Gastroesophageal sphincter (tissue), 4 donors: Measurements from ENCODE around the gene MAP7. TPM values are rescaled to one million over a fixed set of nuclear protein-coding genes. Genes with fewer than 3 reads are reported as not detected.
"Not testable (repeated sequence)": the region's sequence is repeated elsewhere in the genome, so short reads cannot be mapped to it uniquely, and the experiment has no call there.

Source experiments
- ATAC-seq: fragments of 150-250 bp; one replicate; pipeline ENCODE4 v1.9.1; 2016; ENCODE audit warnings: mild to moderate bottlenecking, moderate library complexity
- H3K27ac ChIP-seq, 4 donors: fragments of 200-600 bp; sonication (generic) in 3 of 4; 1 replicate in 3 of 4; 2 replicates in 1 of 4; pipeline ENCODE4 v1.5.1; 2016 to 2019
- H3K27me3 ChIP-seq: fragments of 200-600 bp; sonication (generic); one replicate; pipeline ENCODE4 v1.5.1; 2019
- H3K36me3 ChIP-seq, 2 donors: fragments of 200-600 bp; sonication (generic); one replicate each; pipeline ENCODE4 v1.5.1; 2019; ENCODE audit warnings: control low read depth in 1 of 2
- H3K4me1 ChIP-seq, 3 donors: fragments of 200-600 bp; sonication (generic); 1 replicate in 2 of 3; 2 replicates in 1 of 3; pipeline ENCODE4 v1.5.1; 2016 to 2019; ENCODE audit warnings: control low read depth in 2 of 3
- H3K4me3 ChIP-seq, 2 donors: fragments of 200-600 bp; sonication (generic); one replicate each; pipeline ENCODE4 v1.5.1; 2019; ENCODE audit warnings: mild to moderate bottlenecking in 1 of 2, moderate library complexity in 1 of 2
- H3K9me3 ChIP-seq, 3 donors: fragments of 200-600 bp; sonication (generic); one replicate each; pipeline ENCODE4 v1.5.1; 2017 to 2019; ENCODE audit warnings: control low read depth in 2 of 3
- EP300 ChIP-seq: sonication (generic); formaldehyde crosslinking; IDR thresholded peaks from one replicate; pipeline ENCODE4 v1.6.1; 2017; ENCODE audit warnings: antibody characterized with exemption, mild to moderate bottlenecking
- POLR2A ChIP-seq, 2 donors: fragments of 450-650 bp; IDR thresholded peaks; one replicate each; pipeline ENCODE4 v1.6.1; 2017; ENCODE audit warnings: antibody characterized with exemption in 2 of 2, mild to moderate bottlenecking in 2 of 2, moderate library complexity in 1 of 2
- POLR2AphosphoS5 ChIP-seq: sonication (generic); formaldehyde crosslinking; IDR thresholded peaks from one replicate; pipeline ENCODE4 v1.6.1; 2017; ENCODE audit warnings: antibody characterized with exemption
- WGBS, 2 donors: methylation state at CpG; one replicate each; pipeline ENCODE4 v1.1.5; 2018; ENCODE audit warnings: low coverage in 1 of 2; 5-methylcytosine and 5-hydroxymethylcytosine counted together
- total RNA-seq, 4 donors: library from RNA; depleted of rRNA; stranded (reverse); fragments of >200 nt; gene quantifications; one replicate each; pipeline ENCODE4 v1.1.0, GENCODE V29; 2016
- TF ChIP-seq, protein P1 (sequence below), 4 experiments: fragments of 200-600 bp in 2 of 4; fragments of 450-650 bp in 2 of 4; sonication (generic) in 1 of 4; IDR thresholded peaks; one replicate each; pipeline ENCODE4 v1.5.1; 2017 to 2019; ENCODE audit warnings: antibody characterized with exemption in 4 of 4, mild to moderate bottlenecking in 2 of 4, moderate library complexity in 2 of 4

The MAP7 gene
- total RNA-seq, 4 donors from 2014 or later: 1.1 to 6.7 (median 4.3) TPM

DNA sequence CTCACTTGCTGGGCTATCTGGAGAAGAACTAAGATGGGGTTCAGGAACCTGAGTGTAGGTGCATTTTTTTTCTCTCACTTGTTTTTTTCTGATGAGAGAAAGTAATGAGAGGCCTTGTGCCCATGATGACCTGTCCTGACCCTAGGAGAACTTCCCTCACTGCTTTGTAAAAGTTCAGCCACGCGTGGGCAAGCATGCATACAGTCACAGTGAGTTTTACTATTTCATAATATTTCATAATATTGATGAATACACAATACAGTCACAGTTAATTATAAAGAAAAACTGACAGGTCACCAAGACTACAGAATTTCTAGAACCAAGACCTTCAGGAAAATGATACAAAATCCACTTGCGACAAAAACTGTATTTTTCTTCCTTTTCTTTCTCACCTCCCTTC is 111.8 kb downstream of the MAP7 start:
- no peak overlapping the region for H3K4me3 ChIP-seq
- TF ChIP-seq EP300: no peak
- TF ChIP-seq, protein P1, sequence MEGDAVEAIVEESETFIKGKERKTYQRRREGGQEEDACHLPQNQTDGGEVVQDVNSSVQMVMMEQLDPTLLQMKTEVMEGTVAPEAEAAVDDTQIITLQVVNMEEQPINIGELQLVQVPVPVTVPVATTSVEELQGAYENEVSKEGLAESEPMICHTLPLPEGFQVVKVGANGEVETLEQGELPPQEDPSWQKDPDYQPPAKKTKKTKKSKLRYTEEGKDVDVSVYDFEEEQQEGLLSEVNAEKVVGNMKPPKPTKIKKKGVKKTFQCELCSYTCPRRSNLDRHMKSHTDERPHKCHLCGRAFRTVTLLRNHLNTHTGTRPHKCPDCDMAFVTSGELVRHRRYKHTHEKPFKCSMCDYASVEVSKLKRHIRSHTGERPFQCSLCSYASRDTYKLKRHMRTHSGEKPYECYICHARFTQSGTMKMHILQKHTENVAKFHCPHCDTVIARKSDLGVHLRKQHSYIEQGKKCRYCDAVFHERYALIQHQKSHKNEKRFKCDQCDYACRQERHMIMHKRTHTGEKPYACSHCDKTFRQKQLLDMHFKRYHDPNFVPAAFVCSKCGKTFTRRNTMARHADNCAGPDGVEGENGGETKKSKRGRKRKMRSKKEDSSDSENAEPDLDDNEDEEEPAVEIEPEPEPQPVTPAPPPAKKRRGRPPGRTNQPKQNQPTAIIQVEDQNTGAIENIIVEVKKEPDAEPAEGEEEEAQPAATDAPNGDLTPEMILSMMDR (IDR thresholded peaks at IDR 0.05): no peak
- no peaks in the 10 kb centered on the region for H3K27me3 ChIP-seq
- H3K36me3 ChIP-seq: no peaks in the 10 kb centered on the region
- H3K4me1 ChIP-seq: no peaks in the 10 kb centered on the region
- H3K9me3 ChIP-seq: no peaks in the 10 kb centered on the region
- ATAC-seq: no peak
- no peak overlapping the region for H3K27ac ChIP-seq
- WGBS, 2 donors: 56 to 60% methylated on average over 3 of the region's 3 CpGs

DNA sequence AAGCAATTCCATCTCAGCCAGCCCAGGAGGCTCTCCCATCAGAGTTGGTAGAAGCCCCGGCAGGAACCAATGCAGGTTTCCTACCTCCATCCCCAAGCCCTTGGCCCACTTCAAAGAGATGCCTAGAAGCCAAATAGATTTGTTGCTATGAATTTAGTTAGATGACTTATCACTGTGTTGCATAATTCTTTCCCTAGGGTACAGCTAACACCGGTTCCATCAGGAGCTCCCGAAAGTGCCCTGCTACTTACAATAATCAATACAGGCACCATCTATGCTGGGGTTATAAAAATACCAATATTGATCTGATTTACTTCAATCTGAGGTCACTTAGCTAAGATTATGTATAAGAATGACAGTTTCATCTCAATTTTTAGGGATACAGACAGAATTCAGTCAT is 113.0 kb downstream of the MAP7 start:
- H3K36me3 ChIP-seq: no peaks in the 10 kb centered on the region
- TF ChIP-seq EP300 (no peak), POLR2A (IDR thresholded peaks at IDR 0.05) (no peak), POLR2AphosphoS5 (no peak)
- TF ChIP-seq, protein P1 (IDR thresholded peaks at IDR 0.05): no peak
- H3K4me3 ChIP-seq: no peak overlapping the region
- WGBS, 2 donors: 83 to 88% methylated on average over 1 to 2 of the region's 3 CpGs
- H3K27ac ChIP-seq: no peak overlapping the region
- no peaks in the 10 kb centered on the region for H3K9me3 ChIP-seq
- H3K4me1 ChIP-seq: no peaks in the 10 kb centered on the region
- H3K27me3 ChIP-seq: no peaks in the 10 kb centered on the region
- no peak for ATAC-seq

- WGBS, 2 donors: 78 to 87% methylated on average over 2 of the region's 2 CpGs
- no peaks in the 10 kb centered on the region for H3K27me3 ChIP-seq
- H3K27ac ChIP-seq: no peak overlapping the region
- no peaks in the 10 kb centered on the region for H3K9me3 ChIP-seq
- H3K4me1 ChIP-seq: no peaks in the 10 kb centered on the region
- no peak for ATAC-seq
- TF ChIP-seq POLR2AphosphoS5 (no peak), POLR2A (IDR thresholded peaks at IDR 0.05) (no peak), EP300 (no peak)
- TF ChIP-seq, protein P1 (IDR thresholded peaks at IDR 0.05): no peak
- no peaks in the 10 kb centered on the region for H3K36me3 ChIP-seq
- H3K4me3 ChIP-seq: no peak overlapping the region
Observed at GRCh38 chr6:136435101-136435500, 115.1 kb downstream of the MAP7 start.

DNA sequence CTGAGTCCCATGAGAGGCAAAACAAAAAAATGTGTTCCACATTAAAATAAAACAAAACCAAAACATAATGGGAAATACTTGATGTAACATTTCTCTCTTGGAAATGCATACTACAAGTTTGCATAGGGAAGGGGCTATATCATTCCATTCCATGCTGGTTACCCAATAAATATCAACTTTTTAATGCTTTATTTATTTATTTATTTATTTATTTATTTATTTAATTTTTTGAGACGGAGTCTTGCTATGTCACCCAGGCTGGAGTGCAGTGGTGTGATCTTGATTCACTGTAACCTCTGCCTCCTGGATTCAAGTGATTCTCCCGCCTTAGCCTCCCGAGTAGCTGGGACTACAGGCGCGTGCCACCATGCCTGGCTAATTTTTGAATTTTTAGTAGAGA is 118.9 kb downstream of the MAP7 start:
- 100% methylated on average over 4 of the region's 5 CpGs; no CpG with 5 or more reads in 1 of the 2 donors for WGBS, 2 donors

DNA sequence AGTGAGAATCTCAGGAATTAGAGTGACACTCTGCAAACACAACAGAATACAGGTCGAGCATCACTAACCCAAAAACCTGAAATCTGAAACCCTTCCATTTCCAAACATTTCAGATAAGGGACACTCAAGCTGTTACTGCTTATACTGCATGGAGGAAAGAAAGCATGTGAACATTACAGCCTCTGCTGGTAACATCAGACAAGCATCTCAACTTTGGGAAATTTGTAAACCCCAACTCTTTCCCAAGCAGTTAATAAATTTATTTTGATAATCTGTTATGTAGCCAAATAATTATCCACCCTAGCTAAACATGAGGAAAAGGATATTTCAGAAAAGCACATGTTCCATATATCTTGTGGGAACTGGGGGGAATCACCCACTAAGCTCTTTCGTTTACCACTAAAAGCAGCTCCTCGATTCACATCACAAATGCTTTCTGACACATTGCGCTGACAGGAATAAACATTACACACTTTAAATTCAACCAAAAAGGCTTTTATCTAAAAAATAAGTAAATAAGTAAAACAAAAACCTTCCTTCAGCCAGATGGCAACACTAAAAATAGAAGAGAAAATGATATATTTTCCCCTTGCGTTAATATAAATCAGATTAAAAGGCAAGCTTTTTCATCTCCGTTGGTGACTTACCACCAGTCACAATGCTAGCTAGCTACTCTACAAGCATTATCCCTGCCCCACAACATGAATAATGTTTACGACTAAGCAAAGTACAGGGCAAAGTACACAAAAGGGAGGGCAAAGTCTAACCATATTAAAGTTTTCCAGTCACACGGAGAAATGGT is 120.8 kb downstream of the MAP7 start:
- no peaks in the 10 kb centered on the region for H3K36me3 ChIP-seq
- no peak overlapping the region for H3K27ac ChIP-seq
- TF ChIP-seq EP300 (no peak), POLR2A (IDR thresholded peaks at IDR 0.05) (no peak), POLR2AphosphoS5 (no peak)
- TF ChIP-seq, protein P1 (IDR thresholded peaks at IDR 0.05): no peak
- H3K4me1 ChIP-seq: no peaks in the 10 kb centered on the region
- no peaks in the 10 kb centered on the region for H3K9me3 ChIP-seq
- no peaks in the 10 kb centered on the region for H3K27me3 ChIP-seq
- no peak overlapping the region for H3K4me3 ChIP-seq
- no peak for ATAC-seq
- WGBS, 2 donors: 32 to 37% methylated on average over 8 of the region's 8 CpGs

More for the DNA sequence above, 118.9 kb downstream of the MAP7 start:
- H3K9me3 ChIP-seq, H3K4me3 ChIP-seq, H3K27ac ChIP-seq, H3K36me3 ChIP-seq, H3K4me1 ChIP-seq, ATAC-seq, H3K27me3 ChIP-seq: not testable (repeated sequence)
